HG03439 (cell line): ENCODE data around the gene TM4SF18.
"Not testable (repeated sequence)": the region's sequence is repeated elsewhere in the genome, so short reads cannot be mapped to it uniquely, and the experiment has no call there.

ENCODE experiments used
- ATAC-seq: cut with Tn5 transposase; IDR thresholded peaks from one replicate; pipeline ENCODE4 v1.9.1; 2021; ENCODE audit warnings: mild to moderate bottlenecking, moderate library complexity; ENCODE audit not compliant: unreplicated experiment

Gene TM4SF18, protein sequence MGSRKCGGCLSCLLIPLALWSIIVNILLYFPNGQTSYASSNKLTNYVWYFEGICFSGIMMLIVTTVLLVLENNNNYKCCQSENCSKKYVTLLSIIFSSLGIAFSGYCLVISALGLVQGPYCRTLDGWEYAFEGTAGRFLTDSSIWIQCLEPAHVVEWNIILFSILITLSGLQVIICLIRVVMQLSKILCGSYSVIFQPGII

DNA sequence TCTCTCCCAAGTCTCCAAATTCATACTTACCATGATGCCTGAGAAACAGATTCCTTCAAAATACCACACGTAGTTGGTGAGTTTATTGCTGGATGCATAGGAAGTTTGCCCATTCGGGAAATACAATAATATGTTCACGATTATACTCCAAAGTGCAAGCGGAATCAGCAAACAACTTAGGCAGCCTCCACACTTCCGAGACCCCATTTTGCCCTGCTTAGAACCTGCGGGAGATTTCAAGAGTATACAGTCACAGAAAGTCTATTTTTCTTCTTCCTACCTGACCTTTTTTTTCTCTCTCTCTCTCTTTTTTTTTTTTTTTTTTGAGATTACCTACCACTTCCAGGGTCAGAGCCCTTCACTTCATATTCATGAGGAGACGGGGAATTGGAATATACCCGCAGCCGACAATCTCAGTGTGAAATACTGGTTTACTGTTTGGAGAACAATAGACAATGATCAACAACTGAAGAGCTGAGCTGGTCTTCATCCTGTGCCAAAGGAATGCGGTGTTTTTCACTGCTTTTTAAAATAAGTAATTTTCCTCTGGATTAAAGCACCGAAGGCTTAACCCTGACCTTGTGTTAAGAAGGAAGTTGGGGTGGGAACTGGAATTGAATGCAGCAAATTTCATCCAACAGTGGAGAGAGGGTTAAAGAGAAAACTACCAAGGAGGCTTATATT lies at the start of gene TM4SF18:
TSS of gene TM4SF18 (minus strand) at position 461 of the 684 bp plus-strand sequence. CDS start at position 207, 254 bp downstream.
- ATAC-seq = no peak

DNA sequence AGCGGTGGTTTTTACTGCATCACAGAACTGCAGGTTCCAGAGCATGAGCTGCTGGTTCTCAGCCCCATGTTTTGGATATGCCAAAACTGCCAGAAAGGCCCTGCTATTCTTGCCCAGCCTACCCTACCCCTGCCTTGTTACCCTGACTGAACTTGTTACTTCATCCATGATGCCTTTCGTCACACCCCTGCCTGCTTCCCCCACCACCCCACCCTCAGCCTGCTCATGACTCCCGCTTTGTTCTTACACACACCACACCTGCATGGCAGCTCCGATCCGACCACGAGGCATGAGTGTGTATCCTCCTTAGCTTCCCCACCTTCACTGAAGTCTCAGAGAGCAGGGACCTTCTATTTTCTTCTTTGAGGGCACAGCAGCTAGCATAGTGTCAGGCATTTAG lies 49.1 kb upstream of the TM4SF18 start:
- no peak for ATAC-seq

DNA sequence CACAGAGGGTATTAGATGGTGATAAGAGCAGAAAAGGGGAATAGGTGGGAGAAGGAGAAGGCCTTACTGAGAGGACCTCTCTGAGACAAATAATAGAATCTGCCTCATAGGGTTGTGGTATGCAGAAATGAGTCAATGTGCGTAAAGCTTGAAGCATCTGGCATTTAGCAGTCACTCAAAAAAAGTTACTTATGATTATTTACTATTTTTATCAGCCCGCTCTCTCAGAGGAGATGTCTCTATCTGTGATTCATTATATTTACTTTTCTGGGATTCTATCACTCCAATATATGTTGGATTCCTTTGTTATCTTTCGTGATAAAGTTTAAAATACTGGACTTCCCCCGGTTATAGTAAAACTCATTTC lies 48.6 kb upstream of the TM4SF18 start:
- ATAC-seq = no peak

DNA sequence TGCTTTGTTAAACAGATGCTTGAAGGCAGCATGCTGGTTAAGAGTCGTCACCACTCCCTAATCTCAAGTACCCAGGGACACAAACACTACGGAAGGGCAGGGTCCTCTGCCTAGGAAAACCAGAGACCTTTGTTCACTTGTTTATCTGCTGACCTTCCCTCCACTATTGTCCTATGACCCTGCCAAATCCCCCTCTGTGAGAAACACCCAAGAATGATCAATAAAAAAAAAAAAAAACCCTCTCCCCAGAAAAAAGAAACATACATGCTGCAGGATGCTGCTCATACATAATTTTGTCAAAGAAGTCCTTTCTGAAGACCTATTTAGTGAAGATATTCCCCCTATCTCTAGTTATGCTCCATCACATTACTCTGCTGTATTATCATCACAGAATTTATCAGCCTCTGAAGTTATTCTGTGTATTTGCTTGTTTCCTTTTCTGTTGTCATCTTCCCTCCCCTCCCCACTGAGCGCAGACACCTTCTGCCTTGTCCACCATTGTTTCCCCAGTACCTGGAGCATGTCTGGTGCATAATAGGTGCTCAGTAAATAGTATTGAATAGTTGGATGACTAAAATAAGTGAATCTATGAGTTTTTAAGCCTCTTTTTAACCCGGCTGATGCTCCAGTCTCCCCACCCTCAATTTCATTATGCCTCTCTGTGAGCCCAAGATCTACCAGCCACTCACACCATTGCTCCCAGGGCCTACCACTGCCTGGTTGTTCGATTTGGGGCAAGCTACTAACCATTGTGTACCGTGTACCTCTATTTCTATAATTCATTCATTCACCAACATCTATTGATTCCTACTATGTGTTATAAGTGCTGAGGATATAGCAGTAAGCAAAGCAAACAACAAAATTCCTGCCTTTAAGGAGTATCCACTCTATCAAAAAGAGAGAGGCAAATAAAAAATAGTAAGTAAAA lies 48.0 kb upstream of the TM4SF18 start:
- ATAC-seq = no peak

DNA sequence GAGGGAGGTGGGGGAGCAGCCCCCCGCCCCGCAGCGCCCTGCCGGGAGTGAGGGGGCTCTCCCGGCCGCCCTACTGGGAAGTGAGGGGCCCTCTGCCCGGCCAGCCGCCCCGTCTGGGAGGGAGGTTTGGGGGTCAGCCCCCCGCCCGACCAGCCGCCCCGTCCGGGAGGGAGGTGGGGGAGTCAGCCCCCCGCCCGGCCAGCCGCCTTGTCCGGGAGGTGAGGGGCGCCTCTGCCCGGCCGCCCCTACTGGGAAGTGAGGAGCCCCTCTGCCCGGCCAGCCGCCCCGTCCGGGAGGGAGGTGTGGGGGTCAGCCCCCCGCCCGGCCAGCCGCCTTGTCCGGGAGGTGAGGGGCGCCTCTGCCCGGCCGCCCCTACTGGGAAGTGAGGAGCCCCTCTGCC lies 46.8 kb upstream of the TM4SF18 start:
- ATAC-seq = not testable (repeated sequence)

DNA sequence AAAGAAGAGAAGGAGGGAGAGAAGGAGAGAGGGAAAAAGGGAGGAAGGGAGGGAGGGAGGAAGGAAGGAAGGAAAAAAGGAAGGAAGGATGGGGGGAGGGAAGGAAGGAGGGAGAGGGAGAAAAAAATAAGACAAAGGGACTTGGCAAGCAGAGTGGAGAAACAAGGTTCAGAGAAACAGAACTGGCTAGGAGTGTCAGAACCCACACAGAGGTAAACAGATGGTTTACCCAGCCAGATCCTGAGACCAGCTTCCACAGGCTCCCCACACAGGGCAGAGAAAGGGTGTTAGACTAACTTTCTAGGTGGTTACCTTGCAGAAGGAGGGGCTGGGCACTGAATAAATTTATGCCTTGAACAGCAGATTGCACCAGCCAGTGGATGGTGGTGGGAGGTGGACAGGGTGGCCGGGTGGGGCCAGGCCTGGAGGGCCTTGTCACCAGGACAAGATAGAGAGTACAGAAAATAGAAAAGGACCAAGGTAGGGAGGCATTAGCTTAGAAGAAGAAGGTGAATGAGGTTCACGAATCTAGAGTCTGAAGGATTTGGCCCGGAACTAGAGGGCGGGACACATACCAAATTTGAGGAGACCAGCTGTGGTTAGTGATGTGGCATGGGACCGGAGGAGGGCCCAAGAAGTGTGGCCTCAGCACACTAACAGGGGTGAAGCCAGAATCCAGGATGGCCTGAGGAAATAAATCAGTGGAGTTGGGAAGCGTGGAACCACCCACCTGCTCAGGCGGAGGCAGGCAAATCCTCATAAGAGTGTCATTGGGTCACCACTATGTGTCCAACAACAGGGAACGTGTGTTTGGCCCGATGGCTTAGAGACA lies 45.3 kb upstream of the TM4SF18 start:
- ATAC-seq = no peak

DNA sequence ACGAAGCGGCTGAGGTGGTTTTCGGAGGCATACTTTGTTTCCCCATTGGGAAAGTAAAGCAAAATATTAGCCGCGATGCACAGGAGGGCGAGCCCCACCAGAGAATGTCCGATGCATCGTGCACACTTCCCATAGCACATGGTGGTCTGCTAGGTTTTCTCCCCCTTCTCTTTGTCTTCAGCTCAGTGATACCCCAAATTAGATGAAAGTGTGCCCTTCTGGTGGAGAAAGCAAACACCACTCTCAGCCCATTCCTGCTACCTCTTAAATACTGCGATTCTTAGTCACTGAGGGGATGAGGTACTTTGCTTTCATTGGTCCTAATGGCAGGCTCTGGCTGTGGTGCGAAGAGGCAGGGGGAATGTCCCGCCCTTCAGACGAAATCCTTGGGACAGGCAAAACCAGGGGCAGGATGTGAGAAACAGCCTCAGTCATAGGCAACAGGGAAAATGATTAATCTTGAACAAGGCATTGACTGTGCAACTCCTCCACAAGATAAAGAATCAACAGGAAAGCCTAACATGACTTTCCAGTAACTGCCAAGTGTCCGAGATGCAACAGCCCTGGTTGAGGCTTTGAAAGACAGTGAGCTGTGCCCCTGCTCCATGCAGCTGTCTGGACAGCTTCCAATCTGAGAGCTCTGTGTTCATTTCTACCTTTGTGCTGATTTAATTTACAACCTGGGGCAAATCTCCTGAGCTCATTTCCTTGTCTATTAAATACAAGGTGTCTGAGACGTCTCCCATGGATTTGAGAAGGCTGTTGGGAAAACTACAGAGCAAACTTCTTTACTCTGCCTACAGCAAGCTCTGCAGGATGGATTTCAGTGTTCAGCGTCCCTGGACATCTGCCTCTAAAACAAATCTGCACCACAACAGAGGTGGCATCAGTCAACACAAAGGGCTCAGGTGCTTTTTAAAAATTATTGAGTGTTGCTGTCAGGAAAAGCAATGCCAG lies 44.2 kb upstream of the TM4SF18 start, which contains the start of gene TM4SF1:
TSS of gene TM4SF1 (minus strand) at position 242 of the 957 bp plus-strand sequence. CDS start at position 140, 102 bp downstream.
- no peak for ATAC-seq

DNA sequence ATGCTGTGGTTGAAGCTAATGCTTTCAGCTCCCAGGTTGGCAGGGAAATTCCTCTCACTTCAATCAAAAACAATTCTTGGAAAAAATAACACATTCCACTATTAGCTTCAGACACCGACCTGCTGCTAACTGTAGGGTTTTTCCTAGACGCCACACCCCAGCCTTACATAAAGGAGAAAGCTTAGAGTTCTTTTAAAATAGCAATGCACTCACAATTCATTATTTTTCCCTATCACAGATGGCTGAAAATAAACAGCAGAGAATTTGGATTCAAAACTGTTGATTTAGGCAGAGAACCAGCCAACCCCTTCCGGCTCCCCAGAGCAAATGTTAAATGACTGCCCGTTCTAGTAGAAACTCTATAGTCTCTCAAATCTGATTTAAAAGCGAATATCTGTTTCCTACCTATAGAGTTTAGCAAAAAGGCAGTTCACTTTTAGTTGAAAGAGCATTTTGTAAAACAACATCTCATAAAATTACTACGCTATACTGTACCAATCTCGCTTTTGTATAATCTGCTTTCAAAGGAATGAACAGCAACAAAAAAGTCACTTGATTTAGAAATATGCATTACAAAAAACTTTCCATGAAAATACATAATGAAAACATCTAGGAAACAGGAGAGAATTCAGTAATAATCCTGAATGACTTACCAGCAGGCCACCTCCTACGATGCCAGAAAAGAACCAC lies 43.4 kb upstream of the TM4SF18 start:
- no peak for ATAC-seq

DNA sequence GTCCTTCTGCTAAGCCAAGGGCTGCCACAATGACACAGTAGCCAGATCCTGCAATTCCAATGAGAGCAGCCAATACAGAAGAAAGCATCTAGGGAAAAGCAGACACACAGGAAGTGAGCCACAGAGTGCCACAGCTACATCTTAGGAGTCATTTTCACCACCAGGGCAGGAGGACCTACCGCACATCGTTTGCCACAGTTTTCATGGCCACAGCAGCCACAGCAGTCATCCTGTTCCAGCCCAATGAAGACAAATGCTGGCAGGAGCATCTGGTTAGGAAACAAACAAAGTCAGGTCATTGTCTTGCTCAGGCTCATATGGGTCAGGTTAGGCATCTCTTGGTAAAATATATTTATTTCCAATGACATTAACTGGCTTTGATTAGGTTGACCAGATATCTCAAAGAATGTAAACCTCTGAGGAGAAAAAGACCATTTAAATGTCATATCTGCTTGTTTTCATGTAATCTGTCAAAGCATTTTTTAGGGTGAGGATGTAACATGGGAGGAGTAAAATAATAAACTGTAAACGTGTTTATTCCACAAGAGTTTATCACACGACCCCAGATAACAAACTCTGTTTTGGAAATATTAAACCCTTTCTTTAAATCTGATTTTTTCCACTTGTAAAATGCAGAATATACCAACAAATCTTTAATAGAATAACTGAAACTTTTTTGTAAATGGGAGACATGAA lies 42.2 kb upstream of the TM4SF18 start:
- ATAC-seq = no peak

DNA sequence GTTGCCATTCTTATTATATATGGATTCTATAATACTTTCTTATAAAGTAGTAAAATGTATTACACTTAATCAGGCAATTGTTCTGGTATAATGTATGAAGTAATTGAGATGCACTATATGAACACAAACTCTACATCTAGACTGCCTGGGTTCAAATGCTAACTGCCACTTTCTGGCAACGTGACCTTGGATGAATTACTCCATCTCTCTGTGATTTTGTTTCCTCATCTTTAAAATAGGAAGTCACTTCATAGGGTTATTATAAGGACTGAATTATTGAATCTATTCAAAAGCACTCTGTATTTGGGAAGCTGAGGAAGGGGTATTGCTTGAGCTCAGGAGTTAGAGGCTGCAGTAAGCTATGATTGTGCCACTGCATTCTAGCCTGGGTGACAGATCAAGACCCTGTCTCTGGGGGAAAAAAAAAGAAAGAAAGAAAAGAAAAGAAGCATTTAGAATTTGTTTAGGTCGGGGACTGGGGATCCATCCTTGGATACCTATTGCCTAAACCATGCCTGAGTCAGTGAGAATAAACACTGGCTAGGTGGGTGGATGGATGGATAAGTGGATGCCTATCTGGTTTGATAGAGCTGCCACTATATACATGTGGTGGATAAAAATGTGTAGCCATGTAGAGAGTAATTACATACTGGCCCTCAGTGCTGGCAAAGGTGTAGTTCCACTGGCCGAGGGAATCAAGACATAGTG lies 41.5 kb upstream of the TM4SF18 start:
- ATAC-seq = no peak

DNA sequence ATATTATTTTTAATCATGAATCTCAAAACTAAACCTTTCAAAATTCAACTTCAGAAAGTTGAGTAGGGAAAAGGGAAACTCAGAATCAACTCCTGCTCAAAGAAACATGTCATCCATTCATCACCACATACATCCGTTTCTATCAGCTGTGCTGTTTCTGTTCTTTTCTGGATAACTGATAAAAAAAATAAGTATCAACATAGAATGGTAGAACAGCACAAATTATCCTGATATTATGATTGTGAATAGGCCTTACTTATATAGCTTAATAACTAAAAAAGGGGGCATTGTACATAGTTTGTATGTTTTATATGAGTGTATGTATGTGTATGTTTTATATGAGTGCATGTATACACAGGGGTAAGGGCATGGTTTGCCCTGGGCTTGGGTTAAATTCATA lies 41.0 kb upstream of the TM4SF18 start:
- ATAC-seq = no peak

DNA sequence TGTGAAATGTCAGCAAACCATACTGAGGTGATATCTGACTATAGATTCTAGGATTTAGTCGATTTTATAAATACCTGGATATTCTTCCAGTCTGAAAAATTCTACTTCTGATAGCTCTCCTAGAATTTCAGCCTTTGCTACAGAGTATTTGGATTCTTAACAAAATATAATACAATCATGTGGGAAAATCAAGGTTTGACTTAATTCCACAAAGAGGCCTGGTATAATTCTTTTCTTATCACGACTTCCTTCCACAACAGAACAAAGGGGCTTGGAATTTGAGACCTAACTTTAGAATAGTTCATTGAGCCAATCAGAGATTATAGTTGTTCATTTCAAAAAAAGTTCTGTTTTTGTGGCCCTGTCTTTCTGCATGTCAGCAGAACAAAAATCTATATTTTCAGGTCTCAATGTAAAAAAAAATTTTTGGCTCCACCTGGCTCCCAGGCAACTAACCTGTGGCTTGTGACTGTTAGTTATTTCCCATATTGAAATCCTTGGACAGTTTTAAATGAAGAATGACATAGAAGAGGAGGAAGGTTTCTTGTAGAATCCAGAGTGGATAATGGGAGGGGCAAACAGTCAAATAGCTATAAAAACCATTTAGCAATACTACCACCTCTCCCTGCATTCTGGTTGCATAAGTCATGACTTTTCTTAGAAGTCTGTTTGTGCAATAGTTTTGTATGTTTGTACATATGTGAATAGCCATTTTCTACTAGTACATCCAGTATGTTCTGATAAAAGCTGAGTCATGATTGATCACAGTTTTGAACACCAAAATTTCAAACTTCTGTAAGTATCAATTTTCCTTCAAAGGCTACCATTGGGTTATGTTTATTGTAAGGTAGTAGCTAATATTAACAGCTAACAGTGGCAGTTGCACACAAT lies 40.0 kb upstream of the TM4SF18 start:
- no peak for ATAC-seq

DNA sequence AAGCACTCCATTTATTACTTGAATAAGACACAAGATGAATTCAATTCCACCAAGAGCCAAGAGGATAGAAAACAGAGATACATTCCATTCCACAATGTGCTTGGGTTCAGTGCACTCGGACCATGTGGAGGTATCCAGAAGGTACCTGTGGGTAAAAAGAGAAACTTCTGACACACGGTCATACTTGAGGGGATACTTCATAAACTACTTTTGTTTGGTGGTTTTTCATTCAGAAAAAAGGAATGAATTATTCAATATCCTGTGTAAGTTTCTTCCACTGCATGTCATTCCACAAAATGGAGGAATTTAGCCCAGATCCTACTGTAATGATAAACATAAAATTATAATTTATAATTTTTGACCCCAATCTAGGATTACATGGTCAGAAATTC lies 38.3 kb upstream of the TM4SF18 start:
- no peak for ATAC-seq

DNA sequence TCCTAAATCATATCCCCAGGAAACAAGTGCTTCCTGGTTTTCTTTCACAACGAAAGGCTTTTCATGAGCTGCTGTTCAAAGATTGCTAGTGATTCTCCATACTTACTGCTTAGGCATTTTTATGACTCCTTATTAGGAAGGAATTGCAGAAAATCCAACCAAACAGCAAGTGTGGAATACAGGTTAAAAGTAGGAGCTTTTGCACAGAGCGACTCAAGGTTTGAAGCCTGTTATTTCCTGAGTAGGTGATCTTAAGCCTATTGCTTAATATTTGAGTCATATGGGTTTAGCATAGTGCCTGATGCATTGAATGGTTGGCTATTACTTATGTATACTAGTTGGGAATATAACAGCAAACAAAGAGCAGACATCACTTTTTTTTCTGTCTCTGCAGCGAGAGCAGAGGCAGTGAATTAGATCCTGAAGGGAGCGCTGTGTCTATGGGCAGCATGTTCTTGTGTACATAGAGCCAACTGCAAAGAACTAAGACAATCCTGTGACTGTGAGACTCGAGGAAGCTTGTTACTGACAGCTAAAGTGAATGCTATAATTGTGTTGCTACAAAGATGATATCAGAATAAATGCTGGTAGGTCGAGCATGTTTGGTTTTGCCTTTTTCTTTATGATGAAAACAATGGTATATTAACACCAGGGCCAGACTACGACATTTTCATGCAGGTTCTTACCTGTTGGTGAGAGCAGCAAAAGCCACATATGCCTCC lies 37.7 kb upstream of the TM4SF18 start:
- ATAC-seq = no peak

DNA sequence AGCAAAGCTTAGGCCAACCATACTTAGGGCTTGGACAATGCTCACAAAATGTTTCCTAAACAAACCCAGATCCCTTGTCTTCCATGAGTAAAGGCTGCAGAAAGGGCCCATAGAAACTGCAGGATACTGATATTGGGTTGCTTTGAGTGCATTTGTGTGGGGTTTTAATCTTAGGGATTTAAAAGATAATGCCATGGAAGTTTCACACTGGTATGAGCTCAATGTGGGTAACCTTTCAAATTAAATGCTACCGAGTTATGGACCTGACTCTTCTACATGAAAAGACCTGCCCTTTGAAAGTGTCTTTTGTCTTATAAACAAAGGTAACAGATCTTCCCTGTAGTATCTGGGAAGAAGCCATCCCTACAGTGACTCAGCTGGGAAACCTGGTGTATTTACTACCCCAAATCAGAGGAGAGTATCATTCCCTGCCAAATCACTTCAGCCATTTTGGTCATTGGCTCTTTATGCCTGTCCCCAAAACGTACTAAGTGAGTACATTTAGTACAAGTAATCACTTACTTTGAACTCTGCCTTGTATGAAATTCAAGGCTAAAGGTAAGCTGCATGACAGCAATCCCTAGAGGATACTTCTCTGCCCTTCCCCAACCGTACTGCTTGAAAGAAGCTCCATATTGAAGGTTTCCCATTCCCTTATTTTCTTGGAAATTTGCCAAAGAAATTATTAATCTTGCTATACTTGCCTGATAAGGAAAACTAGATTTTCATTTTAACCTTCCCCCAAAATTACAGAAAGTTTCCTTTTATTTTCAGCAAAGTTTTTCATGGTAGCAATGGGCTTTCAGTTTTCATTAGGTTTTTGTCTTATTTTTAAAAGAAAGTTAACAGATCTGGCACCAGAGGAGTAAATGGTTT lies 36.8 kb upstream of the TM4SF18 start:
- no peak for ATAC-seq
